HG03442 (cell line): Measurements from ENCODE around the gene MRTFB.

Source experiments
- ATAC-seq: cut with Tn5 transposase; IDR thresholded peaks from one replicate; pipeline ENCODE4 v1.9.1; 2021; ENCODE audit warnings: mild to moderate bottlenecking, moderate library complexity; ENCODE audit not compliant: unreplicated experiment

MRTFB gene

GRCh38 chr16:14215941-14216340, 144.8 kb downstream of the MRTFB start:
- ATAC-seq: no peak

GRCh38 chr16:14219983-14220382, 148.9 kb downstream of the MRTFB start:
- no peak for ATAC-seq

GRCh38 chr16:14223632-14224031, 152.5 kb downstream of the MRTFB start:
- ATAC-seq: no peak

- no peak for ATAC-seq
Measured at GRCh38 chr16:14225457-14225856, 154.3 kb downstream of the MRTFB start.

GRCh38 chr16:14232106-14232864, 161.2 kb downstream of the MRTFB start:
- ATAC-seq: no peak

- no peak for ATAC-seq
Measured at GRCh38 chr16:14236401-14236800, 165.3 kb downstream of the MRTFB start.

- no peak for ATAC-seq
Measured at GRCh38 chr16:14238756-14239155, 167.6 kb downstream of the MRTFB start.

- no peak for ATAC-seq
Measured at GRCh38 chr16:14239791-14240190, 168.7 kb downstream of the MRTFB start.

- no peak for ATAC-seq
Measured at GRCh38 chr16:14240219-14240843, 169.2 kb downstream of the MRTFB start.

GRCh38 chr16:14240964-14241363, 169.8 kb downstream of the MRTFB start:
- no peak for ATAC-seq

- ATAC-seq: no peak
Measured at GRCh38 chr16:14241631-14242030, 170.5 kb downstream of the MRTFB start.

GRCh38 chr16:14242769-14243168, 171.7 kb downstream of the MRTFB start:
- no peak for ATAC-seq

GRCh38 chr16:14244196-14245010, 173.3 kb downstream of the MRTFB start:
- no peak for ATAC-seq

GRCh38 chr16:14248791-14249190, 177.7 kb downstream of the MRTFB start:
- no peak for ATAC-seq

GRCh38 chr16:14249291-14250032, 178.3 kb downstream of the MRTFB start:
- ATAC-seq: no peak

- no peak for ATAC-seq
Measured at GRCh38 chr16:14251419-14251818, 180.3 kb downstream of the MRTFB start.

- no peak for ATAC-seq
Measured at GRCh38 chr16:14252860-14253259, 181.7 kb downstream of the MRTFB start.

GRCh38 chr16:14263011-14263410, 191.9 kb downstream of the MRTFB start:
- ATAC-seq: no peak

- ATAC-seq: no peak
Measured at GRCh38 chr16:14263769-14264168, 192.7 kb downstream of the MRTFB start.

- no peak for ATAC-seq
Measured at GRCh38 chr16:14264327-14264943, 193.3 kb downstream of the MRTFB start.

- no peak for ATAC-seq
Measured at GRCh38 chr16:14268073-14268472, 197.0 kb downstream of the MRTFB start.
